ENCODE measurements around the gene NHLH1.
"Not testable (repeated sequence)": the region's sequence is repeated elsewhere in the genome, so short reads cannot be mapped to it uniquely, and the experiment has no call there.

NHLH1 gene

GRCh38 chr1:160377585-160378206, 10.8 kb downstream of the NHLH1 start:
- DNase-seq (ENCODE audit: low spot score) = no peak

GRCh38 chr1:160384812-160385211, 17.9 kb downstream of the NHLH1 start:
- DNase-seq (ENCODE audit: low spot score) = not testable (repeated sequence)

GRCh38 chr1:160388406-160388805, 21.5 kb downstream of the NHLH1 start:
- not testable (repeated sequence) for DNase-seq (ENCODE audit: low spot score)

- no peak for DNase-seq (ENCODE audit: low spot score)
Observed at GRCh38 chr1:160394673-160395072, 27.8 kb downstream of the NHLH1 start.

- no peak for DNase-seq (ENCODE audit: low spot score)
Observed at GRCh38 chr1:160397651-160398050, 30.8 kb downstream of the NHLH1 start.

- no peak for DNase-seq (ENCODE audit: low spot score)
Observed at GRCh38 chr1:160398823-160399222, 32.0 kb downstream of the NHLH1 start.

GRCh38 chr1:160399544-160400222, 32.8 kb downstream of the NHLH1 start:
- no peak for DNase-seq (ENCODE audit: low spot score)

GRCh38 chr1:160400223-160400645, 33.4 kb downstream of the NHLH1 start, which contains the start of gene VANGL2:
Gene VANGL2 (plus strand): TSS chr1:160400564. CDS start chr1:160415838, 15,274 bp downstream.
- DNase-seq (ENCODE audit: low spot score) = no peak

- DNase-seq (ENCODE audit: low spot score) = no peak
Observed at GRCh38 chr1:160400646-160401486, 34.0 kb downstream of the NHLH1 start.

GRCh38 chr1:160401487-160401805, 34.6 kb downstream of the NHLH1 start:
- no peak for DNase-seq (ENCODE audit: low spot score)

- no peak for DNase-seq (ENCODE audit: low spot score)
Observed at GRCh38 chr1:160402001-160402795, 35.3 kb downstream of the NHLH1 start.

- no peak for DNase-seq (ENCODE audit: low spot score)
Observed at GRCh38 chr1:160403244-160403643, 36.4 kb downstream of the NHLH1 start.

- DNase-seq (ENCODE audit: low spot score) = no peak
Observed at GRCh38 chr1:160404094-160404493, 37.2 kb downstream of the NHLH1 start.

- no peak for DNase-seq (ENCODE audit: low spot score)
Observed at GRCh38 chr1:160405331-160405877, 38.5 kb downstream of the NHLH1 start.

GRCh38 chr1:160406131-160406968, 39.5 kb downstream of the NHLH1 start:
- no peak for DNase-seq (ENCODE audit: low spot score)

- DNase-seq (ENCODE audit: low spot score) = no peak
Observed at GRCh38 chr1:160407839-160408801, 41.2 kb downstream of the NHLH1 start.

- DNase-seq (ENCODE audit: low spot score) = no peak
Observed at GRCh38 chr1:160408864-160409263, 42.0 kb downstream of the NHLH1 start.

GRCh38 chr1:160409486-160409885, 42.6 kb downstream of the NHLH1 start:
- DNase-seq (ENCODE audit: low spot score) = no peak

GRCh38 chr1:160410406-160411005, 43.6 kb downstream of the NHLH1 start:
- no peak for DNase-seq (ENCODE audit: low spot score)
